ENCODE results near the gene FPGS. TPM values are rescaled to one million over a fixed set of nuclear protein-coding genes. Genes with fewer than 3 reads are reported as not detected.

The FPGS gene
- total RNA-seq, 1 donor from 2014 or later, result 32.8 TPM

DNA sequence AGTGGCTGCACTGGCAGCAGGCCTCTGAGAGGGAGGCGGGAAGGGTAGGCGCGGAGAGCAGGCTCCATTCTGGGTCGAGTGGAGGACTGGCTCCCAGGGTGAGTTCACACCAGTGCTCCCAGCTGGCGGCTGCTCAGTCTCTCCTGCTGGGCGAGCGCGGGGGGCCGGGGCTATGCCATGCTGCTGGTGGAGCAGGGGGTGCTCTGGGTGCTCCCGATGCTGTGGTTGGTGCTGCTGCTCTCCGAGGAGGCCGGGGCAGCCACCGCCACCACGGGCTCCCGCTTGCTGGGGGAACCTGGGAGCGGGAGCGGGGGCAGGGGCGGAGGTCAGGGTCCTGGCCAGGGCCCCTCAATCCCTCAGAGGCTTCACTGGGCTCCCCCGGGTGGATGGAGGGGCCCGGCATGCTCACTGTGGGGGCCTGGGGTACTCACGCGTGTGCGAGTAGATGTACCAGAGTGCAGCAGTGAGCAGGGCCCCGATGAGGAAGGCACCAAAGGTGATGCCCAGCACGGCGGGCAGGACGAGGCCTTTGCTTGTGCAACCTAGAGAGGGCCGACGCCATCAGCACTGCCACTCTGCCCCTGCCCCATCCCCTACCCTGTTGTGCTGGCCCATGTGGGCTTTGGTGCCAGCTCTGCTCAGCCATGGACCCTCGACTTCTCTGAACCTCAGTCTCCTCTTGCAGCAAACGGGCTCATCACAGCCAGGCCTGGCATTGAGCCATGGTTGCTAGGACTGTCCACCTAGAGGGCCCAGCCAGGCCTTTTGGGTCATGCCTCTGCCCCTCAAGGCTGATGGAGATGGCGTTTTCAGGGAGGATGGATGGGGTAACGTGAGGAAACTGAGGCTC, 13.1 kb downstream of the FPGS start:
- Histone ChIP-seq H3K27ac (no peak overlapping the region), H4K20me1 (ENCODE audit: low read depth) (no peaks in the 10 kb centered on the region), H3K4me3 (no peak overlapping the region), H3K9ac (no peak overlapping the region), H3K9me3 (ENCODE audit: low read depth) (no peaks in the 10 kb centered on the region), H3K4me1 (no peaks in the 10 kb centered on the region), H3K79me2 (ENCODE audit: low read depth) (no peaks in the 10 kb centered on the region), H3K4me2 (no peak overlapping the region), H2AFZ (replicated peaks) (no peak overlapping the region), H3K27me3 (no peaks in the 10 kb centered on the region), H3K36me3 (no peaks in the 10 kb centered on the region), H3F3A (ENCODE audit: low read depth) (no peaks in the 10 kb centered on the region)
- H3K4me1 Mint-ChIP-seq, result no peaks in the 10 kb centered on the region
- H3K9me3 Mint-ChIP-seq, result no peaks in the 10 kb centered on the region
- TF ChIP-seq EZH2phosphoT487 (IDR thresholded peaks at IDR 0.05) (no peak), EZH2 (IDR thresholded peaks at IDR 0.05) (no peak)
- TF ChIP-seq, protein P1, sequence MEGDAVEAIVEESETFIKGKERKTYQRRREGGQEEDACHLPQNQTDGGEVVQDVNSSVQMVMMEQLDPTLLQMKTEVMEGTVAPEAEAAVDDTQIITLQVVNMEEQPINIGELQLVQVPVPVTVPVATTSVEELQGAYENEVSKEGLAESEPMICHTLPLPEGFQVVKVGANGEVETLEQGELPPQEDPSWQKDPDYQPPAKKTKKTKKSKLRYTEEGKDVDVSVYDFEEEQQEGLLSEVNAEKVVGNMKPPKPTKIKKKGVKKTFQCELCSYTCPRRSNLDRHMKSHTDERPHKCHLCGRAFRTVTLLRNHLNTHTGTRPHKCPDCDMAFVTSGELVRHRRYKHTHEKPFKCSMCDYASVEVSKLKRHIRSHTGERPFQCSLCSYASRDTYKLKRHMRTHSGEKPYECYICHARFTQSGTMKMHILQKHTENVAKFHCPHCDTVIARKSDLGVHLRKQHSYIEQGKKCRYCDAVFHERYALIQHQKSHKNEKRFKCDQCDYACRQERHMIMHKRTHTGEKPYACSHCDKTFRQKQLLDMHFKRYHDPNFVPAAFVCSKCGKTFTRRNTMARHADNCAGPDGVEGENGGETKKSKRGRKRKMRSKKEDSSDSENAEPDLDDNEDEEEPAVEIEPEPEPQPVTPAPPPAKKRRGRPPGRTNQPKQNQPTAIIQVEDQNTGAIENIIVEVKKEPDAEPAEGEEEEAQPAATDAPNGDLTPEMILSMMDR (IDR thresholded peaks at IDR 0.05), result no peak
- H3K36me3 Mint-ChIP-seq, result peaks cover 2% of the 10 kb centered on the region
- no peak overlapping the region for H3K27ac Mint-ChIP-seq
- no peak for DNase-seq (ENCODE audit: low spot score)
- H3K27me3 Mint-ChIP-seq (ENCODE audit: insufficient read depth, low read depth), result peaks cover 4% of the 10 kb centered on the region
- no peak overlapping the region for H3K4me3 Mint-ChIP-seq

DNA sequence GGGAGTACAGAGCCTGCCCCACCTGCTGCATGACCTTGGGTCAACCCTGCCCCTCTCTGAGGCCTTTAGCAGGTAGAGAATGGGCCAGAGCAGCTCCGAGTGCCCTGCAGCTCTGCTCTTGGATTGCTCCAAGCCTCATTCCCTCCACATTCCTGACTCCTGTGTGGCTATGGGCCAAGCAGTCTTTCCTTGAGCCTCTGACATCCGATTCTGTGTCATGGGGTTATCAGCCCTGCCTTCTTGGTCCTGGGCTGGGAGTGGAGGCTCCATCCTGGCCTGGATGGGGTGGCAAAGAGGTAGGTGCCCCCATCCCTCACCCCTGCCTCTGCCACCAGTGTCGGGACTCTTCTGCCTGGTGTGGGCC, 13.7 kb downstream of the FPGS start:
- H2AFZ ChIP-seq (replicated peaks), result no peak overlapping the region
- no peaks in the 10 kb centered on the region for H3K9me3 Mint-ChIP-seq
- no peaks in the 10 kb centered on the region for H3K4me1 Mint-ChIP-seq
- no peak overlapping the region for H3K27ac ChIP-seq
- H3K79me2 ChIP-seq (ENCODE audit: low read depth), result no peaks in the 10 kb centered on the region
- no peaks in the 10 kb centered on the region for H4K20me1 ChIP-seq (ENCODE audit: low read depth)
- peaks cover 2% of the 10 kb centered on the region for H3K36me3 Mint-ChIP-seq
- H3K27ac Mint-ChIP-seq, result no peak overlapping the region
- no peaks in the 10 kb centered on the region for H3K27me3 ChIP-seq
- H3K9ac ChIP-seq, result no peak overlapping the region
- DNase-seq (ENCODE audit: low spot score), result no peak
- no peaks in the 10 kb centered on the region for H3F3A ChIP-seq (ENCODE audit: low read depth)
- H3K4me2 ChIP-seq, result no peak overlapping the region
- no peaks in the 10 kb centered on the region for H3K36me3 ChIP-seq
- no peaks in the 10 kb centered on the region for H3K9me3 ChIP-seq (ENCODE audit: low read depth)
- peaks cover 4% of the 10 kb centered on the region for H3K27me3 Mint-ChIP-seq (ENCODE audit: insufficient read depth, low read depth)
- TF ChIP-seq EZH2phosphoT487 (IDR thresholded peaks at IDR 0.05) (no peak), EZH2 (IDR thresholded peaks at IDR 0.05) (no peak)
- TF ChIP-seq, protein P1 (IDR thresholded peaks at IDR 0.05), result no peak
- no peak overlapping the region for H3K4me3 ChIP-seq
- no peaks in the 10 kb centered on the region for H3K4me1 ChIP-seq
- no peak overlapping the region for H3K4me3 Mint-ChIP-seq

DNA sequence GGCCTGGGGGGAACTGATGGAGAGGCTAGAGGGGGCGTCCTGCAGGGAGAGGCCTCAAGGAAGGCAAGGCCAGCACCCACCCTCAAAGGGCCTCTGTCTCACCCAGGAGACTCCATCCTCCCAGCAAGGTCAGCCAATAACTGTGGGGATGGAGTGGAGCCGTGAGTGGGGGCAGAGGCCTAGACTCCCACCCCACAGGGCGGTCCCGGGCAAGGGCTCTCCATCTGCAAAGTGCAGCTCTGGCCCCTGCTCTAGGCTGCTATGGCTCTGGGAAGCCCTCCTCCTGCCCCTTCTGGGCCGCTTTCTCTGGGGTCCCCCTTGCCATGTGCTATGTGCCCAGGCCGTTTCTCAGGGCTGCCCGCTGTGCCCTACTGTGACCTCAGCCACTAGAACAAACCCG, 14.0 kb downstream of the FPGS start:
- no peak overlapping the region for H3K9ac ChIP-seq
- Mint-ChIP-seq H3K27me3 (ENCODE audit: insufficient read depth, low read depth) (peaks cover 4% of the 10 kb centered on the region), H3K27ac (peak overlapping the region; percentile 47), H3K4me1 (no peaks in the 10 kb centered on the region), H3K9me3 (no peaks in the 10 kb centered on the region), H3K4me3 (no peak overlapping the region), H3K36me3 (peaks cover under 1% of the 10 kb centered on the region)
- H3F3A ChIP-seq (ENCODE audit: low read depth), result no peaks in the 10 kb centered on the region
- H3K36me3 ChIP-seq, result no peaks in the 10 kb centered on the region
- H3K4me2 ChIP-seq, result no peak overlapping the region
- no peak for DNase-seq (ENCODE audit: low spot score)
- H3K27me3 ChIP-seq, result no peaks in the 10 kb centered on the region
- H3K4me1 ChIP-seq, result no peaks in the 10 kb centered on the region
- no peaks in the 10 kb centered on the region for H3K79me2 ChIP-seq (ENCODE audit: low read depth)
- no peak overlapping the region for H2AFZ ChIP-seq (replicated peaks)
- no peak overlapping the region for H3K4me3 ChIP-seq
- H3K27ac ChIP-seq, result no peak overlapping the region
- TF ChIP-seq EZH2phosphoT487 (IDR thresholded peaks at IDR 0.05) (no peak), EZH2 (IDR thresholded peaks at IDR 0.05) (no peak)
- TF ChIP-seq, protein P1 (IDR thresholded peaks at IDR 0.05), result no peak
- H4K20me1 ChIP-seq (ENCODE audit: low read depth), result no peaks in the 10 kb centered on the region
- no peaks in the 10 kb centered on the region for H3K9me3 ChIP-seq (ENCODE audit: low read depth)
